ENCODE data around the gene ATP12A.

The ATP12A gene

GRCh38 chr13:24648983-24649687 is 31.1 kb upstream of the ATP12A start:
- Histone ChIP-seq H3K27me3 (ENCODE audit: control insufficient read depth, insufficient read depth, low read length) (no peaks in the 10 kb centered on the region), H3K4me1 (ENCODE audit: control insufficient read depth, insufficient read depth, low read length) (no peaks in the 10 kb centered on the region), H3K4me3 (ENCODE audit: low read length) (no peak overlapping the region), H3K27ac (ENCODE audit: low read length) (no peak overlapping the region), H3K9me3 (ENCODE audit: control insufficient read depth, insufficient read depth, low read length) (no peaks in the 10 kb centered on the region), H3K36me3 (ENCODE audit: control insufficient read depth, insufficient read depth, low read length) (no peaks in the 10 kb centered on the region)
- DNase-seq (ENCODE audit: low read depth, low spot score): no peak
- WGBS (ENCODE audit: insufficient coverage, insufficient read length): no CpG with 5 or more reads among the region's 14 CpGs

- no peaks in the 10 kb centered on the region for H3K36me3 ChIP-seq (ENCODE audit: control insufficient read depth, insufficient read depth, low read length)
- no peaks in the 10 kb centered on the region for H3K4me1 ChIP-seq (ENCODE audit: control insufficient read depth, insufficient read depth, low read length)
- no peak for DNase-seq (ENCODE audit: low read depth, low spot score)
- H3K4me3 ChIP-seq (ENCODE audit: low read length): no peak overlapping the region
- H3K9me3 ChIP-seq (ENCODE audit: control insufficient read depth, insufficient read depth, low read length): no peaks in the 10 kb centered on the region
- no peaks in the 10 kb centered on the region for H3K27me3 ChIP-seq (ENCODE audit: control insufficient read depth, insufficient read depth, low read length)
- H3K27ac ChIP-seq (ENCODE audit: low read length): no peak overlapping the region
- WGBS (ENCODE audit: insufficient coverage, insufficient read length): no CpG with 5 or more reads among the region's 2 CpGs
These were observed 30.5 kb upstream of the ATP12A start for GRCh38 chr13:24649688-24650043.

- Histone ChIP-seq H3K4me1 (ENCODE audit: control insufficient read depth, insufficient read depth, low read length) (no peaks in the 10 kb centered on the region), H3K36me3 (ENCODE audit: control insufficient read depth, insufficient read depth, low read length) (no peaks in the 10 kb centered on the region), H3K4me3 (ENCODE audit: low read length) (no peak overlapping the region), H3K27me3 (ENCODE audit: control insufficient read depth, insufficient read depth, low read length) (no peaks in the 10 kb centered on the region), H3K27ac (ENCODE audit: low read length) (no peak overlapping the region), H3K9me3 (ENCODE audit: control insufficient read depth, insufficient read depth, low read length) (no peaks in the 10 kb centered on the region)
- no CpG with 5 or more reads among the region's 3 CpGs for WGBS (ENCODE audit: insufficient coverage, insufficient read length)
- DNase-seq (ENCODE audit: low read depth, low spot score): no peak
These were observed 30.0 kb upstream of the ATP12A start for GRCh38 chr13:24650161-24650560.

- no peaks in the 10 kb centered on the region for H3K36me3 ChIP-seq (ENCODE audit: control insufficient read depth, insufficient read depth, low read length)
- no peaks in the 10 kb centered on the region for H3K27me3 ChIP-seq (ENCODE audit: control insufficient read depth, insufficient read depth, low read length)
- no CpG with 5 or more reads among the region's 7 CpGs for WGBS (ENCODE audit: insufficient coverage, insufficient read length)
- no peak for DNase-seq (ENCODE audit: low read depth, low spot score)
- no peak overlapping the region for H3K27ac ChIP-seq (ENCODE audit: low read length)
- H3K9me3 ChIP-seq (ENCODE audit: control insufficient read depth, insufficient read depth, low read length): no peaks in the 10 kb centered on the region
- H3K4me1 ChIP-seq (ENCODE audit: control insufficient read depth, insufficient read depth, low read length): no peaks in the 10 kb centered on the region
- no peak overlapping the region for H3K4me3 ChIP-seq (ENCODE audit: low read length)
These were observed 28.4 kb upstream of the ATP12A start for GRCh38 chr13:24651718-24652345.

GRCh38 chr13:24652359-24652758 is 27.8 kb upstream of the ATP12A start:
- H3K4me3 ChIP-seq (ENCODE audit: low read length): no peak overlapping the region
- no CpG with 5 or more reads among the region's 3 CpGs for WGBS (ENCODE audit: insufficient coverage, insufficient read length)
- no peak for DNase-seq (ENCODE audit: low read depth, low spot score)
- H3K9me3 ChIP-seq (ENCODE audit: control insufficient read depth, insufficient read depth, low read length): no peaks in the 10 kb centered on the region
- no peaks in the 10 kb centered on the region for H3K4me1 ChIP-seq (ENCODE audit: control insufficient read depth, insufficient read depth, low read length)
- H3K27ac ChIP-seq (ENCODE audit: low read length): no peak overlapping the region
- no peaks in the 10 kb centered on the region for H3K36me3 ChIP-seq (ENCODE audit: control insufficient read depth, insufficient read depth, low read length)
- no peaks in the 10 kb centered on the region for H3K27me3 ChIP-seq (ENCODE audit: control insufficient read depth, insufficient read depth, low read length)

GRCh38 chr13:24654741-24655140 is 25.5 kb upstream of the ATP12A start:
- H3K4me1 ChIP-seq (ENCODE audit: control insufficient read depth, insufficient read depth, low read length): no peaks in the 10 kb centered on the region
- WGBS (ENCODE audit: insufficient coverage, insufficient read length): no CpG with 5 or more reads among the region's 7 CpGs
- no peak for DNase-seq (ENCODE audit: low read depth, low spot score)

GRCh38 chr13:24659239-24659638 is 21.0 kb upstream of the ATP12A start:
- no CpG with 5 or more reads among the region's 3 CpGs for WGBS (ENCODE audit: insufficient coverage, insufficient read length)

More at GRCh38 chr13:24654741-24655140, 25.5 kb upstream of the ATP12A start:
- H3K9me3 ChIP-seq (ENCODE audit: control insufficient read depth, insufficient read depth, low read length): no peaks in the 10 kb centered on the region
- H3K36me3 ChIP-seq (ENCODE audit: control insufficient read depth, insufficient read depth, low read length): no peaks in the 10 kb centered on the region
- H3K27ac ChIP-seq (ENCODE audit: low read length): no peak overlapping the region
- H3K4me3 ChIP-seq (ENCODE audit: low read length): no peak overlapping the region
- H3K27me3 ChIP-seq (ENCODE audit: control insufficient read depth, insufficient read depth, low read length): no peaks in the 10 kb centered on the region

GRCh38 chr13:24660023-24660741 is 20.0 kb upstream of the ATP12A start:
- Histone ChIP-seq H3K27ac (ENCODE audit: low read length) (no peak overlapping the region), H3K27me3 (ENCODE audit: control insufficient read depth, insufficient read depth, low read length) (no peaks in the 10 kb centered on the region), H3K36me3 (ENCODE audit: control insufficient read depth, insufficient read depth, low read length) (no peaks in the 10 kb centered on the region), H3K4me3 (ENCODE audit: low read length) (no peak overlapping the region), H3K4me1 (ENCODE audit: control insufficient read depth, insufficient read depth, low read length) (no peaks in the 10 kb centered on the region), H3K9me3 (ENCODE audit: control insufficient read depth, insufficient read depth, low read length) (no peaks in the 10 kb centered on the region)
- no CpG with 5 or more reads among the region's 4 CpGs for WGBS (ENCODE audit: insufficient coverage, insufficient read length)
- DNase-seq (ENCODE audit: low read depth, low spot score): no peak

More at GRCh38 chr13:24659239-24659638, 21.0 kb upstream of the ATP12A start:
- no peak for DNase-seq (ENCODE audit: low read depth, low spot score)
- H3K27me3 ChIP-seq (ENCODE audit: control insufficient read depth, insufficient read depth, low read length): no peaks in the 10 kb centered on the region
- H3K4me1 ChIP-seq (ENCODE audit: control insufficient read depth, insufficient read depth, low read length): no peaks in the 10 kb centered on the region
- H3K36me3 ChIP-seq (ENCODE audit: control insufficient read depth, insufficient read depth, low read length): no peaks in the 10 kb centered on the region
- H3K9me3 ChIP-seq (ENCODE audit: control insufficient read depth, insufficient read depth, low read length): no peaks in the 10 kb centered on the region
- H3K27ac ChIP-seq (ENCODE audit: low read length): no peak overlapping the region
- H3K4me3 ChIP-seq (ENCODE audit: low read length): no peak overlapping the region

- no peaks in the 10 kb centered on the region for H3K27me3 ChIP-seq (ENCODE audit: control insufficient read depth, insufficient read depth, low read length)
- no peaks in the 10 kb centered on the region for H3K4me1 ChIP-seq (ENCODE audit: control insufficient read depth, insufficient read depth, low read length)
- DNase-seq (ENCODE audit: low read depth, low spot score): no peak
These were observed 18.5 kb upstream of the ATP12A start for GRCh38 chr13:24661713-24662112.

GRCh38 chr13:24662195-24663088 is 17.8 kb upstream of the ATP12A start:
- Histone ChIP-seq H3K36me3 (ENCODE audit: control insufficient read depth, insufficient read depth, low read length) (no peaks in the 10 kb centered on the region), H3K4me3 (ENCODE audit: low read length) (no peak overlapping the region), H3K4me1 (ENCODE audit: control insufficient read depth, insufficient read depth, low read length) (no peaks in the 10 kb centered on the region), H3K27ac (ENCODE audit: low read length) (no peak overlapping the region), H3K27me3 (ENCODE audit: control insufficient read depth, insufficient read depth, low read length) (no peaks in the 10 kb centered on the region), H3K9me3 (ENCODE audit: control insufficient read depth, insufficient read depth, low read length) (no peaks in the 10 kb centered on the region)
- WGBS (ENCODE audit: insufficient coverage, insufficient read length): no CpG with 5 or more reads among the region's 2 CpGs
- DNase-seq (ENCODE audit: low read depth, low spot score): no peak

More at GRCh38 chr13:24661713-24662112, 18.5 kb upstream of the ATP12A start:
- no peak overlapping the region for H3K27ac ChIP-seq (ENCODE audit: low read length)
- no peaks in the 10 kb centered on the region for H3K9me3 ChIP-seq (ENCODE audit: control insufficient read depth, insufficient read depth, low read length)
- no CpG with 5 or more reads among the region's 5 CpGs for WGBS (ENCODE audit: insufficient coverage, insufficient read length)
- no peaks in the 10 kb centered on the region for H3K36me3 ChIP-seq (ENCODE audit: control insufficient read depth, insufficient read depth, low read length)
- no peak overlapping the region for H3K4me3 ChIP-seq (ENCODE audit: low read length)

All from iPS DF 6.9 (cell line).